GM12878 (cell line): ENCODE results near the gene NUP210L. TPM values are rescaled to one million over a fixed set of nuclear protein-coding genes. Genes with fewer than 3 reads are reported as not detected.

ENCODE experiments used
- ATAC-seq: fragments of 200-7000 bp; cut with Tn5 transposase; 3 replicates; pipeline ENCODE4 v1.9.1; 2020; ENCODE audit warnings: mild to moderate bottlenecking, moderate library complexity
- BruUV-seq: library from RNA; stranded (reverse); fragments of 400-500 nt; replicated peaks from 2 replicates; lab custom pipeline; 2021; lab: Mats Ljungman, UMichigan
- CTCF ChIA-PET: fragments of 300-600 bp; sonication (Branson Sonifier 250); formaldehyde crosslinking; extraction: SDS; loops from one replicate; lab custom pipeline; 2021; ENCODE audit warnings: inconsistent platforms; lab: Yijun Ruan, JAX
- POLR2A ChIA-PET: fragments of 350-600 bp; formaldehyde crosslinking; extraction: SDS; loops from one replicate; lab custom pipeline; 2021; ENCODE audit warnings: inconsistent platforms; lab: Charles Lee
- RAD21 ChIA-PET: fragments of 300-600 bp; sonication (Branson Sonifier 250); formaldehyde crosslinking; loops from one replicate; lab custom pipeline; 2023; ENCODE audit warnings: antibody characterized with exemption; ENCODE audit not compliant: unreplicated experiment; lab: Charles Lee
- SMC1A ChIA-PET: fragments of 300-600 bp; sonication (Branson Sonifier 250); formaldehyde crosslinking; loops from one replicate; lab custom pipeline; 2023; ENCODE audit not compliant: unreplicated experiment, uncharacterized antibody; lab: Charles Lee
- DNase-seq: peaks from one replicate; pipeline ENCODE4 v3.0.0-alpha.2; 2011; ENCODE audit warnings: low read depth, low spot score
- FAIRE-seq: peaks from 3 replicates; lab custom pipeline; 2011; peaks lifted over from hg19 to GRCh38; lab: Jason Lieb, UNC
- H2AFZ ChIP-seq: 2 replicates; pipeline ENCODE4 v1.6.0; 2011; ENCODE audit warnings: low read depth, low read length, control low read depth; ENCODE audit not compliant: control insufficient read depth
- H3K27ac ChIP-seq: 2 replicates; pipeline ENCODE4 v1.5.1; 2011; ENCODE audit warnings: control low read depth; ENCODE audit not compliant: control insufficient read depth, insufficient read depth
- H3K27me3 ChIP-seq, 2 experiments: replicated peaks in 1 of 2; 2 replicates each; pipeline versions ENCODE4 v1.6.0 to v1.6.1; 2011; ENCODE audit warnings: low read length in 1 of 2; ENCODE audit not compliant: control insufficient read depth in 2 of 2, insufficient read depth in 2 of 2
- H3K36me3 ChIP-seq, 2 experiments: 2 replicates each; pipeline ENCODE4 v1.5.1; 2011; ENCODE audit warnings: low read length in 1 of 2; ENCODE audit not compliant: control insufficient read depth in 2 of 2, insufficient read depth in 2 of 2
- H3K4me1 ChIP-seq: 2 replicates; pipeline ENCODE4 v1.6.1; 2011; ENCODE audit warnings: mild to moderate bottlenecking, low read length, moderate library complexity, mixed read lengths; ENCODE audit not compliant: control insufficient read depth, insufficient read depth
- H3K4me2 ChIP-seq: 2 replicates; pipeline ENCODE4 v1.6.0; 2011; ENCODE audit warnings: control low read depth; ENCODE audit not compliant: control insufficient read depth, insufficient read depth
- H3K4me3 ChIP-seq: fragments of 200-600 bp; sonication (generic); 2 replicates; pipeline ENCODE4 v1.5.1; 2016
- H3K79me2 ChIP-seq: 2 replicates; pipeline ENCODE4 v1.6.0; 2011; ENCODE audit warnings: low read length; ENCODE audit not compliant: control insufficient read depth, insufficient read depth
- H3K9ac ChIP-seq: 2 replicates; pipeline ENCODE4 v1.8.0; 2011; ENCODE audit warnings: low read length, control low read depth, mixed read lengths; ENCODE audit not compliant: control insufficient read depth, insufficient read depth
- H3K9me3 ChIP-seq: replicated peaks from 3 replicates; pipeline ENCODE4 v1.5.1; 2011; ENCODE audit warnings: mild to moderate bottlenecking, low read length; ENCODE audit not compliant: control insufficient read depth, insufficient read depth
- H4K20me1 ChIP-seq: 2 replicates; pipeline ENCODE4 v1.6.0; 2011; ENCODE audit not compliant: control insufficient read depth, insufficient read depth
- IKZF2 ChIP-seq, 2 experiments: fragments of 450-650 bp; IDR thresholded peaks; 2 replicates each; pipeline ENCODE4 v1.6.1; 2017; ENCODE audit warnings: mild to moderate bottlenecking in 2 of 2, moderate library complexity in 2 of 2
- LARP7 ChIP-seq: fragments of 450-650 bp; IDR thresholded peaks from 2 replicates; pipeline ENCODE4 v1.6.1; 2017; ENCODE audit warnings: mild to moderate bottlenecking
- MYC ChIP-seq: IDR thresholded peaks from 2 replicates; pipeline ENCODE4 v1.6.1; 2011; ENCODE audit warnings: mild to moderate bottlenecking, low read length, moderate library complexity, inconsistent platforms; ENCODE audit not compliant: insufficient read depth, insufficient replicate concordance, insufficient read length, severe bottlenecking
- NFXL1 ChIP-seq: fragments of 450-650 bp; IDR thresholded peaks from 2 replicates; pipeline ENCODE4 v1.6.1; 2017; ENCODE audit warnings: antibody characterized with exemption, mild to moderate bottlenecking, borderline replicate concordance
- SREBF1 ChIP-seq: IDR thresholded peaks from 2 replicates; pipeline ENCODE4 v1.6.1; 2012; ENCODE audit warnings: mild to moderate bottlenecking, low read length
- SRF ChIP-seq, 2 experiments: IDR thresholded peaks; 2 replicates each; pipeline ENCODE4 v1.6.1; 2011; ENCODE audit warnings: low read depth in 2 of 2, low read length in 2 of 2, mild to moderate bottlenecking in 1 of 2, moderate library complexity in 1 of 2
- STAT1 ChIP-seq: fragments of 450-650 bp; conservative IDR thresholded peaks from 2 replicates; pipeline ENCODE4 v1.6.1; 2014; ENCODE audit warnings: antibody characterized with exemption, mild to moderate bottlenecking
- SUZ12 ChIP-seq: fragments of 200-600 bp; sonication (generic); IDR thresholded peaks from one replicate; pipeline ENCODE4 v1.6.1; 2018; ENCODE audit warnings: antibody characterized with exemption, mild to moderate bottlenecking; ENCODE audit not compliant: unreplicated experiment
- ZNF207 ChIP-seq: fragments of 450-650 bp; IDR thresholded peaks from 2 replicates; pipeline ENCODE4 v1.6.1; 2014; ENCODE audit warnings: antibody characterized with exemption, mild to moderate bottlenecking, borderline replicate concordance
- ZNF622 ChIP-seq: fragments of 450-650 bp; IDR thresholded peaks from 2 replicates; pipeline ENCODE4 v1.6.1; 2017; ENCODE audit warnings: mild to moderate bottlenecking, inconsistent platforms
- WGBS: methylation state at CpG from one replicate; pipeline ENCODE4 v1.1.6; 2016; ENCODE audit warnings: low lambda C conversion rate; ENCODE audit not compliant: insufficient replicate concordance, insufficient coverage; ENCODE audit errors: missing lambda C conversion rate; 5-methylcytosine and 5-hydroxymethylcytosine counted together
- in situ Hi-C: fragments of 300-500 bp; cut with MboI; formaldehyde crosslinking; loops from 9 replicates; pipeline ENCODE4 v1.14.3; 2018; ENCODE audit warnings: mixed read lengths
- intact Hi-C: fragments of 100-400 bp; cut with micrococcal nuclease; formaldehyde crosslinking; loops from one replicate; pipeline ENCODE4 v1.14.2; 2022; ENCODE audit not compliant: unreplicated experiment
- polyA plus RNA-seq, 11 experiments: library from polyadenylated mRNA; depleted of rRNA in 4 of 11; unstranded in 6 of 11; stranded (reverse) in 5 of 11; fragments of >200 nt; fragmentation: Nextera tagmentation in 4 of 11; fragmentation: Illumina TruSeq in 1 of 11; extraction: Ambion mirVana in 4 of 11; extraction: Trizol in 1 of 11; gene quantifications; 1 replicate in 1 of 11; 2 replicates in 10 of 11; pipeline versions ENCODE4 v1.2.1 to v1.2.3, GENCODE V29; 2011 to 2016; ENCODE audit warnings: inconsistent platforms in 2 of 11, missing spikeins in 2 of 11, low read depth in 1 of 11
- total RNA-seq, 4 experiments: library from RNA; depleted of rRNA in 3 of 4; stranded (reverse); fragments of >200 nt in 3 of 4; fragmentation: Illumina TruSeq in 1 of 4; extraction: Trizol in 1 of 4; gene quantifications; 2 replicates each; pipeline versions ENCODE4 v1.2.1 to v1.2.3, GENCODE V29; 2013 to 2021
- TF ChIP-seq, protein P1 (sequence below): fragments of 450-650 bp; formaldehyde crosslinking; IDR thresholded peaks from 2 replicates; pipeline ENCODE4 v1.4.0; 2022; ENCODE audit warnings: mild to moderate bottlenecking, moderate library complexity
- TF ChIP-seq, protein P2 (sequence below): IDR thresholded peaks from 2 replicates; pipeline ENCODE4 v1.6.1; 2012; ENCODE audit warnings: low read depth, low read length, improper control_type of control experiment
- TF ChIP-seq, protein P3 (sequence below): fragments of 450-650 bp; IDR thresholded peaks from 2 replicates; pipeline ENCODE4 v1.6.1; 2017; ENCODE audit warnings: low read depth, mild to moderate bottlenecking, moderate library complexity

The NUP210L gene
- total and polyA plus RNA-seq, 10 of the 15 experiments (the other 5 are each of a cell fraction or from before 2014, with no cell fraction given) = 0.04 to 0.08 (median 0.07) TPM; not detected in 7

DNA sequence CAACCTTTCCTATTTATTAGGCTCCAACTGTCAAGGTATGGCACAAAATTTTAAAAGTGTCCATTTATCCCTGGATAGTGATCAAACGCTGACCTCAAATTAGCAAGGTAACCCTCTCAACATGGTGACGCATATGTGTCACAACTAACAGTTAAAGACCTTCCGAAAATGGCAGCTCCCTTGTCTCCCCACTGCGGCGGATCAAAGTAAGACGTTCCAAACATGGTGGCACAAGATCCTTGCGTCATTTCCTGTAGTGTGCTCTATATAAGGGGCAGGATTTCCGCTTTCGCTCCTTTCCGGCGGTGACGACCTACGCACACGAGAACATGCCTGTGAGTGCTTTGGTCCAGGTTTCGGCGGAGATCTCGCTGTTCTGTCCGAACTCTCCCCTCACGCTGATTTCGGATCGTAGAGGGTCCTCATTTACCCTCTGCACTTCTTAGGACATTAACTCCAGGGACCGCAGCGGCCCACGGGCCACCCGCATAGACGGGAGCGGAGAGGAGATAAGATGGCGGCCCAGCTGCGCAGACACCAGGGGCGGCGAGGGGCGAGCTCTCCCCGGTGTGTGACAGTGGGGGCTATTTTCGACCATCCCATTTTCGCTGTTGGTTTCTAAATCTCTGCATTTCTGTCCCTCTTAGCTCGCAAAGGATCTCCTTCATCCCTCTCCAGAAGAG is 164.3 kb downstream of the NUP210L start, which contains the start of gene RPS27:
RPS27 (plus strand) TSS at position 295 of the 683 bp plus-strand sequence; CDS start at position 330, 35 bp downstream.
- H2AFZ ChIP-seq = peak within 1 kb of the TSS; percentile 67
- in situ Hi-C loops = loop anchor here (5.0 to 10.0 kb wide), 2 partner anchors 282 to 486 kb away; partner anchors contain the start of gene HAX1
- TF ChIP-seq STAT1 (no peak; the same call in 1 of the 2 replicates), SREBF1 (0 out of 2 replicates have a peak, but pooled peaks have one; percentile 13), ZNF622 (no peak), NFXL1 (no peak), ZNF207 (peak; percentile 75; the same call in 1 of the 2 replicates), MYC (peak; percentile 69), LARP7 (peak; percentile 78; the same call in 1 of the 2 replicates), SUZ12 (no peak), IKZF2 (IDR thresholded peaks at IDR 0.05) (no peak), SRF (IDR thresholded peaks at IDR 0.05; ENCODE audit: low read depth in 2 of 2, low read length in 2 of 2) (no peak)
- TF ChIP-seq, protein P1, sequence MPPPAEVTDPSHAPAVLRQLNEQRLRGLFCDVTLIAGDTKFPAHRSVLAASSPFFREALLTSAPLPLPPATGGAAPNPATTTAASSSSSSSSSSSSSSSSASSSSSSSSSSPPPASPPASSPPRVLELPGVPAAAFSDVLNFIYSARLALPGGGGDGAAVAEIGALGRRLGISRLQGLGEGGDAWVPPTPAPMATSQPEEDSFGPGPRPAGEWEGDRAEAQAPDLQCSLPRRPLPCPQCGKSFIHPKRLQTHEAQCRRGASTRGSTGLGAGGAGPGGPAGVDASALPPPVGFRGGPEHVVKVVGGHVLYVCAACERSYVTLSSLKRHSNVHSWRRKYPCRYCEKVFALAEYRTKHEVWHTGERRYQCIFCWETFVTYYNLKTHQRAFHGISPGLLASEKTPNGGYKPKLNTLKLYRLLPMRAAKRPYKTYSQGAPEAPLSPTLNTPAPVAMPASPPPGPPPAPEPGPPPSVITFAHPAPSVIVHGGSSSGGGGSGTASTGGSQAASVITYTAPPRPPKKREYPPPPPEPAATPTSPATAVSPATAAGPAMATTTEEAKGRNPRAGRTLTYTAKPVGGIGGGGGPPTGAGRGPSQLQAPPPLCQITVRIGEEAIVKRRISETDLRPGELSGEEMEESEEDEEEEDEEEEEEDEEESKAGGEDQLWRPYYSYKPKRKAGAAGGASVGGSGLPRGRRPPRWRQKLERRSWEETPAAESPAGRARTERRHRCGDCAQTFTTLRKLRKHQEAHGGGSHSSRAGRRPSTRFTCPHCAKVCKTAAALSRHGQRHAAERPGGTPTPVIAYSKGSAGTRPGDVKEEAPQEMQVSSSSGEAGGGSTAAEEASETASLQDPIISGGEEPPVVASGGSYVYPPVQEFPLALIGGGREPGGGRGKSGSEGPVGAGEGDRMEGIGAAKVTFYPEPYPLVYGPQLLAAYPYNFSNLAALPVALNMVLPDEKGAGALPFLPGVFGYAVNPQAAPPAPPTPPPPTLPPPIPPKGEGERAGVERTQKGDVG (CRISPR knock-in tag) = no peak
- TF ChIP-seq, protein P2, sequence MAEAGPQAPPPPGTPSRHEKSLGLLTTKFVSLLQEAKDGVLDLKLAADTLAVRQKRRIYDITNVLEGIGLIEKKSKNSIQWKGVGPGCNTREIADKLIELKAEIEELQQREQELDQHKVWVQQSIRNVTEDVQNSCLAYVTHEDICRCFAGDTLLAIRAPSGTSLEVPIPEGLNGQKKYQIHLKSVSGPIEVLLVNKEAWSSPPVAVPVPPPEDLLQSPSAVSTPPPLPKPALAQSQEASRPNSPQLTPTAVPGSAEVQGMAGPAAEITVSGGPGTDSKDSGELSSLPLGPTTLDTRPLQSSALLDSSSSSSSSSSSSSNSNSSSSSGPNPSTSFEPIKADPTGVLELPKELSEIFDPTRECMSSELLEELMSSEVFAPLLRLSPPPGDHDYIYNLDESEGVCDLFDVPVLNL = no peak
- TF ChIP-seq, protein P3, sequence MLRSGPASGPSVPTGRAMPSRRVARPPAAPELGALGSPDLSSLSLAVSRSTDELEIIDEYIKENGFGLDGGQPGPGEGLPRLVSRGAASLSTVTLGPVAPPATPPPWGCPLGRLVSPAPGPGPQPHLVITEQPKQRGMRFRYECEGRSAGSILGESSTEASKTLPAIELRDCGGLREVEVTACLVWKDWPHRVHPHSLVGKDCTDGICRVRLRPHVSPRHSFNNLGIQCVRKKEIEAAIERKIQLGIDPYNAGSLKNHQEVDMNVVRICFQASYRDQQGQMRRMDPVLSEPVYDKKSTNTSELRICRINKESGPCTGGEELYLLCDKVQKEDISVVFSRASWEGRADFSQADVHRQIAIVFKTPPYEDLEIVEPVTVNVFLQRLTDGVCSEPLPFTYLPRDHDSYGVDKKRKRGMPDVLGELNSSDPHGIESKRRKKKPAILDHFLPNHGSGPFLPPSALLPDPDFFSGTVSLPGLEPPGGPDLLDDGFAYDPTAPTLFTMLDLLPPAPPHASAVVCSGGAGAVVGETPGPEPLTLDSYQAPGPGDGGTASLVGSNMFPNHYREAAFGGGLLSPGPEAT = no peak; the same call in none of the 2 replicates

More for the DNA sequence above, 164.3 kb downstream of the NUP210L start, which contains the start of gene RPS27:
- Histone ChIP-seq H3K4me1 (peaks cover 9% of the 10 kb centered on the region), H3K9ac (peak within 1 kb of the TSS; percentile 98), H3K79me2 (peaks cover 25% of the 10 kb centered on the region), H3K27me3 (no peaks in the 10 kb centered on the region), H3K36me3 (peaks cover 0 to 16% of the 10 kb centered on the region in 2 experiments; a peak in 3 of 4 replicates), H3K9me3 (no peaks in the 10 kb centered on the region), H3K4me2 (peak within 1 kb of the TSS; percentile 89), H3K4me3 (peak within 1 kb of the TSS; percentile 86), H3K27ac (peak within 1 kb of the TSS; percentile 96), H4K20me1 (no peaks in the 10 kb centered on the region)
- intact Hi-C loops = loop anchor here (2.0 to 5.0 kb wide), 2 partner anchors 192 to 282 kb away; partner anchors contain the start of gene HAX1
- ChIA-PET SMC1A (interaction anchor here (0.5 to 2.4 kb wide), 14 partner anchors 13 to 319 kb away, joined by 3 to 7 read pairs (median 3); partner anchors contain the start of gene JTB), CTCF (interaction anchor here (0.9 to 1.8 kb wide), 5 partner anchors 13 to 480 kb away, joined by 3 to 13 read pairs (median 3); partner anchors contain the start of genes DENND4B and JTB), POLR2A (interaction anchor here (0.6 to 3.8 kb wide), 16 partner anchors 9 to 386 kb away, joined by 3 to 26 read pairs (median 4); partner anchors contain the start of genes DENND4B, JTB and SLC39A1), RAD21 (interaction anchor here (0.7 to 5.7 kb wide), 7 partner anchors 13 to 194 kb away, joined by 3 to 42 read pairs (median 4); partner anchors contain the start of genes CREB3L4, GATAD2B and JTB)
- FAIRE-seq (peak; percentile 94), DNase-seq (peak; percentile 97), ATAC-seq (peak; percentile 82)
- TSS peak; percentile 92 for BruUV-seq
- WGBS = under 1% methylated on average over 36 of the region's 36 CpGs
